Measurements from ENCODE around the gene MRI1. TPM values are rescaled to one million over a fixed set of nuclear protein-coding genes. Genes with fewer than 3 reads are reported as not detected.

The MRI1 gene
- polyA plus RNA-seq, 1 donor (not counting 4 experiments of a cell fraction or from before 2014, with no cell fraction given) = 22.8 TPM

DNA sequence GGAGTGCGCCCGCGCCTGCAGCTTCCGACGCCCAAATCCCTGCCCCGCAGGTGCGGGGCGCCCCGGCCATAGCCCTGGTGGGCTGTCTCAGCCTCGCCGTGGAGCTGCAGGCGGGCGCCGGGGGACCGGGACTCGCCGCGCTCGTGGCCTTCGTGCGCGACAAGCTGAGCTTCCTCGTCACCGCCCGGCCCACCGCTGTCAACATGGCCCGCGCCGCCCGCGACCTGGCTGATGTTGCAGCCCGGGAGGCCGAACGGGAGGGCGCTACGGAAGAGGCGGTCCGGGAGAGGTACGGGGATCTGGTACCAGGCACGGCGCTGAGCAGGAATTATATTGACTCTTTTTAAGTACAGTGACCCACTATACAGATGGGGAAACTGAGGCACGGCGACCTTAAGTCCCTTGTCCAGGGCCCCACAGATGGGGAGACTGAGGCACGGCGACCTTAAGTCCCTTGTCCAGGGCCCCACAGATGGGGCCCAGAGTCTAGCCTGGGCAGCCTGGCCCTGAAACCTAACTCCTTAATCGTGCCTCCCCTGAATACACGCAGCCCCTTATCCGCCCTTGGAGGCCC, 586 bp downstream of the MRI1 start:
- H3K79me2 ChIP-seq (ENCODE audit: control insufficient read depth, insufficient read depth, low read length) = peaks cover 26% of the 10 kb centered on the region
- peaks cover 8 to 11% of the 10 kb centered on the region in 2 experiments for H3K36me3 ChIP-seq (ENCODE audit: control insufficient read depth in 2 of 2, extremely low read depth in 1 of 2, insufficient read depth in 2 of 2, low read length in 2 of 2)
- no peaks in the 10 kb centered on the region for H3K9me3 ChIP-seq (ENCODE audit: control insufficient read depth, low read depth, low read length)
- dilution Hi-C loops (cut with MboI; ENCODE audit: extremely low pct_ligation_motif_present, low sequenced_read_pairs) = no loop called here
- peak overlapping the region; percentile 74 for H3K9ac ChIP-seq (ENCODE audit: control insufficient read depth, extremely low read depth, insufficient read depth, low read length)
- H2AFZ ChIP-seq (ENCODE audit: control insufficient read depth, low read length) = peak overlapping the region; percentile 26
- H3K4me2 ChIP-seq (ENCODE audit: control insufficient read depth, extremely low read depth, insufficient read depth, low read depth, low read length) = peak overlapping the region; percentile 95
- H4K20me1 ChIP-seq (ENCODE audit: control insufficient read depth, extremely low read depth, insufficient read depth, low read length) = no peaks in the 10 kb centered on the region
- H3K4me3 ChIP-seq (ENCODE audit: control insufficient read depth in 2 of 3, extremely low read depth in 1 of 3, insufficient read depth in 2 of 3, low read depth in 1 of 3, low read length in 3 of 3) = peak overlapping the region; percentile 61 to 79 (median 73)
- FAIRE-seq (no peak), DNase-seq (ENCODE audit: low read depth, low spot score) (no peak)
- TF ChIP-seq CTCF (optimal IDR thresholded peaks at IDR 0.05 in 1 of 3, IDR thresholded peaks at IDR 0.05 in 1 of 3, conservative IDR thresholded peaks at IDR 0.05 in 1 of 3; ENCODE audit: extremely low read depth in 1 of 3, insufficient read depth in 2 of 3, low read length in 3 of 3) (no peak), EZH2 (IDR thresholded peaks at IDR 0.05; ENCODE audit: low read length) (no peak)
- no peaks in the 10 kb centered on the region for H3K9me1 ChIP-seq (ENCODE audit: control insufficient read depth, extremely low read depth, insufficient read depth, low read length)
- H3K27me3 ChIP-seq (ENCODE audit: control insufficient read depth, extremely low read depth, insufficient read depth, low read length) = no peaks in the 10 kb centered on the region
- H3K27ac ChIP-seq (ENCODE audit: control insufficient read depth, insufficient read depth, low read length) = peak overlapping the region; percentile 36
- peaks cover 4% of the 10 kb centered on the region for H3K4me1 ChIP-seq (ENCODE audit: control insufficient read depth, extremely low read depth, insufficient read depth, low read length)

DNA sequence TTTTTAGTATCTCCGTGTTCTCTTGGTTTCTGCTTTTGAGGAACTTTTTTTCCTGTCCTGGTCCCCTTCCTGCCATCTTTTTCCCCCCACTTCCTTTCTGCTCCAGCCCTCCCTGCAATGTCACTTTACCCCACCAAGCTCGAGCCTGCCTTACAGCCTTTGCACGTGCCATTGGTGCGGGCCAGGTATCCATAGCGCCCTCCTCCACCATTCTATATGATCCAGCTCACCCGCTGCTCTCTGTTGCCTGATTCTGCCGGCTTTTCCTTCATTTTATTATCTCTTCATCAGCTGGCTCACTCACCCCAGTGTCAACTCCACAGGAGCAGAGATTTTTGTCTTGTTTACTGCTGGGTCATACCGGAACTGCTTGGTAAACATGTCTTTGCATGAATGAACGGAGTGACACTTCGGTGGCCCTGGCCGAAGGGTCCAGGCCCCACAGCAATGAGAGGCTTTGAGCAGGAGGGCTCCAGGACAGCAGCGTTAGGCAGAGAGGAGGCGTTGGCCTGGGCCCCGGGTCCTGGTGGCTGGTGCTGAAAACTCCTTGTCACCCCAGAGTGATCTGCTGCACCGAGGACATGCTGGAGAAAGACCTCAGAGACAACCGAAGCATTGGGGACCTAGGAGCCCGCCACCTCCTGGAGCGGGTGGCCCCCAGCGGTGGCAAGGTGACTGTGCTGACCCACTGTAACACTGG, 1.2 kb downstream of the MRI1 start:
- TF ChIP-seq EZH2 (IDR thresholded peaks at IDR 0.05; ENCODE audit: low read length) = no peak
- peak in 1 of 3 experiments; percentile 41 for TF ChIP-seq CTCF (optimal IDR thresholded peaks at IDR 0.05 in 1 of 3, IDR thresholded peaks at IDR 0.05 in 1 of 3, conservative IDR thresholded peaks at IDR 0.05 in 1 of 3; ENCODE audit: extremely low read depth in 1 of 3, insufficient read depth in 2 of 3, low read length in 3 of 3)
- H3K36me3 ChIP-seq (ENCODE audit: control insufficient read depth in 2 of 2, extremely low read depth in 1 of 2, insufficient read depth in 2 of 2, low read length in 2 of 2) = peaks cover 5 to 8% of the 10 kb centered on the region in 2 experiments
- peak overlapping the region; percentile 74 for H3K9ac ChIP-seq (ENCODE audit: control insufficient read depth, extremely low read depth, insufficient read depth, low read length)
- peak overlapping the region; percentile 26 for H2AFZ ChIP-seq (ENCODE audit: control insufficient read depth, low read length)
- no peaks in the 10 kb centered on the region for H3K9me1 ChIP-seq (ENCODE audit: control insufficient read depth, extremely low read depth, insufficient read depth, low read length)
- H3K79me2 ChIP-seq (ENCODE audit: control insufficient read depth, insufficient read depth, low read length) = peaks cover 26% of the 10 kb centered on the region
- peak overlapping the region; percentile 61 to 79 (median 73) for H3K4me3 ChIP-seq (ENCODE audit: control insufficient read depth in 2 of 3, extremely low read depth in 1 of 3, insufficient read depth in 2 of 3, low read depth in 1 of 3, low read length in 3 of 3)
- DNase-seq (ENCODE audit: low read depth, low spot score) (no peak), FAIRE-seq (no peak)
- no peaks in the 10 kb centered on the region for H4K20me1 ChIP-seq (ENCODE audit: control insufficient read depth, extremely low read depth, insufficient read depth, low read length)
- H3K27ac ChIP-seq (ENCODE audit: control insufficient read depth, insufficient read depth, low read length) = peak overlapping the region; percentile 36
- peaks cover 4% of the 10 kb centered on the region for H3K4me1 ChIP-seq (ENCODE audit: control insufficient read depth, extremely low read depth, insufficient read depth, low read length)
- H3K9me3 ChIP-seq (ENCODE audit: control insufficient read depth, low read depth, low read length) = no peaks in the 10 kb centered on the region
- dilution Hi-C loops (cut with MboI; ENCODE audit: extremely low pct_ligation_motif_present, low sequenced_read_pairs) = no loop called here
- H3K27me3 ChIP-seq (ENCODE audit: control insufficient read depth, extremely low read depth, insufficient read depth, low read length) = no peaks in the 10 kb centered on the region
- peak overlapping the region; percentile 95 for H3K4me2 ChIP-seq (ENCODE audit: control insufficient read depth, extremely low read depth, insufficient read depth, low read depth, low read length)

Data from keratinocyte (primary cell).